ENCODE data around the gene RAB11FIP2. TPM values are rescaled to one million over a fixed set of nuclear protein-coding genes. Genes with fewer than 3 reads are reported as not detected.

Gene RAB11FIP2
- total and polyA plus RNA-seq, 8 donors = 4.3 to 74.1 (median 16.8) TPM

DNA sequence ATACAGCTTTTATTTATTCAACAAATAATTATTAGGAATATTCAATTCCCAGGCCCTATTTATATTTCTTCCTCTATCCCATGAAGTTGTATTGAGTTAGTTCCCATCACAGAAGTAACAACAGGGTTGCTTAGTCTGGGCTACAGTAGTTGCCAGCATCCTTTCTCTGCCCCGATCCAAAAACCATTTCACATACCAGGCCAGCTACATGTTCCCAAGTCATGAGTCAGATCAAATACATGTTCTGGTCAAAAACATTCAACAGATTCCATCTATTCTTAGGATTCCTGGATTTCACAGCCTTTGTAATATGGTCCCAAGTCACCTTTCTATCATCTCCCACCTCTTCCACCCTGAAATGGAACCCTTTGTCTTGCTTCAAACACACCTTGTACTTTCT, 91.6 kb downstream of the RAB11FIP2 start:
- TF ChIP-seq EP300 (IDR thresholded peaks at IDR 0.05) = no peak
- TF ChIP-seq POLR2A (IDR thresholded peaks at IDR 0.05) = no peak
- TF ChIP-seq, protein P1, sequence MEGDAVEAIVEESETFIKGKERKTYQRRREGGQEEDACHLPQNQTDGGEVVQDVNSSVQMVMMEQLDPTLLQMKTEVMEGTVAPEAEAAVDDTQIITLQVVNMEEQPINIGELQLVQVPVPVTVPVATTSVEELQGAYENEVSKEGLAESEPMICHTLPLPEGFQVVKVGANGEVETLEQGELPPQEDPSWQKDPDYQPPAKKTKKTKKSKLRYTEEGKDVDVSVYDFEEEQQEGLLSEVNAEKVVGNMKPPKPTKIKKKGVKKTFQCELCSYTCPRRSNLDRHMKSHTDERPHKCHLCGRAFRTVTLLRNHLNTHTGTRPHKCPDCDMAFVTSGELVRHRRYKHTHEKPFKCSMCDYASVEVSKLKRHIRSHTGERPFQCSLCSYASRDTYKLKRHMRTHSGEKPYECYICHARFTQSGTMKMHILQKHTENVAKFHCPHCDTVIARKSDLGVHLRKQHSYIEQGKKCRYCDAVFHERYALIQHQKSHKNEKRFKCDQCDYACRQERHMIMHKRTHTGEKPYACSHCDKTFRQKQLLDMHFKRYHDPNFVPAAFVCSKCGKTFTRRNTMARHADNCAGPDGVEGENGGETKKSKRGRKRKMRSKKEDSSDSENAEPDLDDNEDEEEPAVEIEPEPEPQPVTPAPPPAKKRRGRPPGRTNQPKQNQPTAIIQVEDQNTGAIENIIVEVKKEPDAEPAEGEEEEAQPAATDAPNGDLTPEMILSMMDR (IDR thresholded peaks at IDR 0.05) = no peak
- no peak for TF ChIP-seq POLR2AphosphoS5 (IDR thresholded peaks at IDR 0.05)
- 82 to 100% (median 94%) methylated on average over 1 of the region's 1 CpG for WGBS, 5 donors
- DNase-seq = no peak
- Histone ChIP-seq H3K9me3 (no peaks in the 10 kb centered on the region), H3K4me1 (no peaks in the 10 kb centered on the region), H3K27me3 (peaks cover 0 to 5% (median 5%) of the 10 kb centered on the region in 3 donors), H3K36me3 (no peaks in the 10 kb centered on the region), H3K4me3 (no peak overlapping the region), H3K27ac (no peak overlapping the region)
- intact Hi-C loops (cut with DNase I; ENCODE audit: low total_unique reads) = no loop called here

All from stomach (tissue), 9 donors.